K562 (cell line): ENCODE results near the gene NDUFS6. TPM values are rescaled to one million over a fixed set of nuclear protein-coding genes. Genes with fewer than 3 reads are reported as not detected.
"Not testable (repeated sequence)": the region's sequence is repeated elsewhere in the genome, so short reads cannot be mapped to it uniquely, and the experiment has no call there.

Source experiments
- ATAC-seq: fragments of 200-7000 bp; cut with Tn5 transposase; 3 replicates; pipeline ENCODE4 v1.9.1; 2020; ENCODE audit warnings: moderate library complexity
- BruUV-seq: library from RNA; stranded (reverse); fragments of 400-500 nt; replicated peaks from 2 replicates; lab custom pipeline; 2021; lab: Mats Ljungman, UMichigan
- CTCF ChIA-PET: fragments of 300-600 bp; formaldehyde crosslinking; extraction: SDS; loops from one replicate; lab custom pipeline; 2021; ENCODE audit warnings: low intra/inter-chr PET ratio; lab: Yijun Ruan, JAX
- POLR2A ChIA-PET: fragments of 300-600, 350-650 bp; sonication (Branson Sonifier 250); formaldehyde crosslinking; extraction: SDS; loops from one replicate; lab custom pipeline; 2021; ENCODE audit warnings: antibody characterized with exemption, inconsistent platforms; lab: Yijun Ruan, JAX
- DNase-seq, 4 experiments: peaks; one replicate each; pipeline versions ENCODE4 v3.0.0 to v3.0.0-alpha.2; 2011 to 2018; ENCODE audit warnings: low spot score in 3 of 4, mixed read lengths in 3 of 4; ENCODE audit errors: extremely low read depth in 1 of 4
- FAIRE-seq: peaks from 2 replicates; lab custom pipeline; 2011; peaks lifted over from hg19 to GRCh38; lab: Jason Lieb, UNC
- H2AFZ ChIP-seq: 2 replicates; pipeline ENCODE4 v1.6.0; 2011; ENCODE audit warnings: low read depth, low read length, control low read depth, inconsistent platforms
- H3K27ac ChIP-seq: fragments of 200-600 bp; 3 replicates; pipeline ENCODE4 v1.8.0; 2011; ENCODE audit warnings: low read depth, mild to moderate bottlenecking, control low read depth, inconsistent platforms, low read length, moderate library complexity, mixed read lengths; ENCODE audit errors: extremely low read depth
- H3K27me3 ChIP-seq, 2 experiments: fragments of 300-600 bp in 1 of 2; 2 replicates in 1 of 2; 3 replicates in 1 of 2; pipeline versions ENCODE4 v1.6.0 to v1.8.0; 2011; ENCODE audit warnings: inconsistent platforms in 2 of 2, low read length in 2 of 2, mild to moderate bottlenecking in 1 of 2, mixed read lengths in 1 of 2, moderate library complexity in 1 of 2; ENCODE audit not compliant: control insufficient read depth in 2 of 2, insufficient read depth in 2 of 2
- H3K36me3 ChIP-seq: fragments of 300-600 bp; 3 replicates; pipeline ENCODE4 v1.8.0; 2011; ENCODE audit warnings: mild to moderate bottlenecking, low read length, inconsistent platforms; ENCODE audit not compliant: control insufficient read depth, insufficient read depth
- H3K4me1 ChIP-seq, 2 experiments: fragments of 200-600 bp in 1 of 2; replicated peaks in 1 of 2; 2 replicates in 1 of 2; 3 replicates in 1 of 2; pipeline versions ENCODE4 v1.5.1 to v1.8.0; 2011; ENCODE audit warnings: inconsistent platforms in 2 of 2, low read length in 2 of 2, mild to moderate bottlenecking in 1 of 2, mixed read lengths in 1 of 2, moderate library complexity in 1 of 2; ENCODE audit not compliant: control insufficient read depth in 2 of 2, insufficient read depth in 2 of 2
- H3K4me2 ChIP-seq: 2 replicates; pipeline ENCODE4 v1.6.1; 2011; ENCODE audit warnings: low read length, control low read depth, inconsistent platforms, mixed read lengths; ENCODE audit not compliant: insufficient read depth
- H3K4me3 ChIP-seq: fragments of 200-600 bp; sonication (generic), shearing (Covaris generic); 2 replicates; pipeline ENCODE4 v1.5.1; 2016; ENCODE audit warnings: control low read depth, inconsistent platforms
- H3K79me2 ChIP-seq: fragments of 200-600 bp; 3 replicates; pipeline ENCODE4 v1.8.0; 2011; ENCODE audit warnings: low read length, inconsistent platforms; ENCODE audit not compliant: control insufficient read depth, insufficient read depth
- H3K9ac ChIP-seq, 2 experiments: 2 replicates each; pipeline versions ENCODE4 v1.6.0 to v1.6.1; 2011; ENCODE audit warnings: low read depth in 2 of 2, low read length in 2 of 2, control low read depth in 1 of 2, inconsistent platforms in 1 of 2, mild to moderate bottlenecking in 1 of 2, mixed read lengths in 1 of 2; ENCODE audit not compliant: insufficient read depth in 1 of 2
- H3K9me1 ChIP-seq: one replicate; pipeline ENCODE4 v1.6.0; 2011; ENCODE audit warnings: inconsistent platforms, mild to moderate bottlenecking, low read length, moderate library complexity; ENCODE audit not compliant: control insufficient read depth, insufficient read depth
- H3K9me3 ChIP-seq: replicated peaks from 2 replicates; pipeline ENCODE4 v1.5.1; 2011; ENCODE audit warnings: low read depth, low read length, inconsistent platforms; ENCODE audit not compliant: control insufficient read depth, insufficient read depth
- H4K20me1 ChIP-seq: replicated peaks from 2 replicates; pipeline ENCODE4 v1.6.1; 2011; ENCODE audit warnings: low read length, inconsistent platforms, mixed read lengths; ENCODE audit not compliant: control insufficient read depth, insufficient read depth
- DNMT1 ChIP-seq: fragments of 450-650 bp; IDR thresholded peaks from 2 replicates; pipeline ENCODE4 v1.6.1; 2016; ENCODE audit warnings: antibody characterized with exemption, mild to moderate bottlenecking
- MED1 ChIP-seq: sonication (generic); formaldehyde crosslinking; IDR thresholded peaks from 2 replicates; pipeline ENCODE4 v1.8.1; 2023; ENCODE audit warnings: missing genetic modification reagents, borderline replicate concordance
- POLR2A ChIP-seq: fragments of 450-650 bp; conservative IDR thresholded peaks from 2 replicates; pipeline ENCODE4 v1.6.1; 2016
- POLR2G ChIP-seq: fragments of 200-400 bp; formaldehyde crosslinking; IDR thresholded peaks from 2 replicates; pipeline ENCODE4 v1.6.1; 2017; ENCODE audit warnings: low read depth, mild to moderate bottlenecking, antibody characterized with exemption, low read length, moderate library complexity
- RBFOX2 ChIP-seq: fragments of 200-400 bp; formaldehyde crosslinking; IDR thresholded peaks from 2 replicates; pipeline ENCODE4 v1.6.1; 2017; ENCODE audit warnings: low read depth, mild to moderate bottlenecking, low read length, moderate library complexity
- RBM22 ChIP-seq: fragments of 200-400 bp; formaldehyde crosslinking; IDR thresholded peaks from 2 replicates; pipeline ENCODE4 v1.6.1; 2018; ENCODE audit warnings: low read length, low read depth; ENCODE audit not compliant: poor library complexity, severe bottlenecking
- ZBTB1 ChIP-seq: sonication (generic); formaldehyde crosslinking; IDR thresholded peaks from 2 replicates; pipeline ENCODE4 v1.8.1; 2023; ENCODE audit warnings: missing genetic modification reagents, low read depth, mild to moderate bottlenecking, borderline replicate concordance
- WGBS: fragments of 100-300 bp; shearing (Covaris generic); methylation state at CpG from one replicate; pipeline ENCODE4 v1.1.6; 2016; ENCODE audit warnings: low coverage, mixed read lengths; ENCODE audit not compliant: insufficient coverage; ENCODE audit errors: missing lambda C conversion rate; 5-methylcytosine and 5-hydroxymethylcytosine counted together
- in situ Hi-C: fragments of 300-500 bp; cut with MboI; formaldehyde crosslinking; loops from 4 replicates; pipeline ENCODE4 v1.15.0; 2018; ENCODE audit warnings: inconsistent platforms, mixed read lengths
- intact Hi-C: fragments of 100-400 bp; cut with micrococcal nuclease; formaldehyde crosslinking; loops from 2 replicates; pipeline ENCODE4 v1.14.2; 2022
- polyA plus RNA-seq, 8 experiments: library from polyadenylated mRNA; depleted of rRNA in 4 of 8; stranded (reverse) in 5 of 8; unstranded in 3 of 8; fragments of >200 nt; fragmentation: Nextera tagmentation in 2 of 8; fragmentation: Illumina TruSeq in 1 of 8; extraction: Ambion mirVana in 2 of 8; extraction: Trizol in 1 of 8; gene quantifications; 2 replicates each; pipeline versions ENCODE4 v1.2.1 to v1.2.3, GENCODE V29; 2011 to 2014; ENCODE audit warnings: inconsistent platforms in 1 of 8, missing spikeins in 1 of 8
- total RNA-seq, 7 experiments: library from RNA; depleted of rRNA in 6 of 7; stranded (reverse); fragments of >200 nt in 6 of 7; fragmentation: Illumina TruSeq in 2 of 7; extraction: Trizol in 2 of 7; gene quantifications; 2 replicates each; pipeline versions ENCODE4 v1.2.1 to v1.2.3, GENCODE V29; 2011 to 2021; ENCODE audit warnings: low replicate concordance in 1 of 7

NDUFS6 gene
- total and polyA plus RNA-seq, 9 of the 15 experiments (the other 6 are each of a cell fraction or from before 2014, with no cell fraction given): 36.1 to 291 (median 77.0) TPM

GRCh38 chr5:1815071-1815786 is 14.0 kb downstream of the NDUFS6 start:
- Histone ChIP-seq H3K9me1 (peaks cover 4% of the 10 kb centered on the region), H3K4me3 (no peak overlapping the region), H3K4me1 (no peaks in the 10 kb centered on the region; a peak in 1 of 5 replicates), H3K36me3 (peaks cover 99% of the 10 kb centered on the region), H3K9me3 (no peaks in the 10 kb centered on the region), H3K27ac (no peak overlapping the region), H2AFZ (no peak overlapping the region), H3K9ac (0 out of 4 replicates have a peak overlapping the region, but pooled peaks of 1 of the 2 experiments have one; percentile 26), H3K4me2 (no peak overlapping the region), H3K27me3 (no peaks in the 10 kb centered on the region), H4K20me1 (peaks cover 6% of the 10 kb centered on the region), H3K79me2 (peaks cover 30% of the 10 kb centered on the region)
- ATAC-seq (no peak), DNase-seq (no peak), FAIRE-seq (no peak)
- CTCF ChIA-PET: no interaction called here
- in situ Hi-C loops: no loop called here
- BruUV-seq: no TSS peak
- TF ChIP-seq RBFOX2 (peak; percentile 44), POLR2A (0 out of 2 replicates have a peak, but pooled peaks have one; percentile 31), MED1 (no peak), RBM22 (peak; percentile 71), POLR2G (peak; percentile 54)
- WGBS: 96% methylated on average over 17 of the region's 18 CpGs
- intact Hi-C loops: no loop called here
- POLR2A ChIA-PET: interaction anchor here (0.6 kb wide), 1 partner anchor 85 kb away, joined by 3 read pairs; no protein-coding TSS in a partner anchor

GRCh38 chr5:1815881-1816292 is 14.7 kb downstream of the NDUFS6 start:
- Histone ChIP-seq H4K20me1 (peaks cover 8% of the 10 kb centered on the region), H3K4me2 (no peak overlapping the region), H3K27me3 (no peaks in the 10 kb centered on the region), H3K27ac (no peak overlapping the region), H3K36me3 (peaks cover 99% of the 10 kb centered on the region), H3K9ac (no peak overlapping the region), H3K4me3 (no peak overlapping the region), H3K79me2 (peaks cover 24% of the 10 kb centered on the region), H3K9me3 (no peaks in the 10 kb centered on the region), H3K4me1 (no peaks in the 10 kb centered on the region; a peak in 1 of 5 replicates), H2AFZ (no peak overlapping the region), H3K9me1 (no peaks in the 10 kb centered on the region)
- POLR2A ChIA-PET: no interaction called here
- FAIRE-seq (no peak), DNase-seq (no peak), ATAC-seq (no peak)
- TF ChIP-seq DNMT1 (no peak), POLR2G (0 out of 2 replicates have a peak, but pooled peaks have one; percentile 11), ZBTB1 (CRISPR knock-in tag) (no peak)
- in situ Hi-C loops (no loop called here), intact Hi-C loops (no loop called here)
- no TSS peak for BruUV-seq
- CTCF ChIA-PET: no interaction called here
- WGBS: 94% methylated on average over 17 of the region's 17 CpGs

GRCh38 chr5:1816495-1817089 is 15.4 kb downstream of the NDUFS6 start:
- peaks cover 17% of the 10 kb centered on the region for H3K79me2 ChIP-seq
- H3K27me3 ChIP-seq, H3K9me1 ChIP-seq, in situ Hi-C loops, H3K4me2 ChIP-seq, H3K27ac ChIP-seq, intact Hi-C loops, BruUV-seq, H4K20me1 ChIP-seq, H3K9me3 ChIP-seq, POLR2A ChIA-PET, ATAC-seq, H3K9ac ChIP-seq, CTCF ChIA-PET, H2AFZ ChIP-seq, H3K4me3 ChIP-seq, DNase-seq, FAIRE-seq, H3K4me1 ChIP-seq: not testable (repeated sequence)
- peaks cover 99% of the 10 kb centered on the region for H3K36me3 ChIP-seq
- 98% methylated on average over 4 of the region's 18 CpGs for WGBS
